ENCODE measurements around the gene WDR26.

- TF ChIP-seq CTCF (IDR thresholded peaks at IDR 0.05; ENCODE audit: insufficient read depth, low read depth, low read length) (no peak), EZH2 (IDR thresholded peaks at IDR 0.05; ENCODE audit: insufficient read depth, low read length) (no peak)
Measured at GRCh38 chr1:224353975-224354925, 80.3 kb downstream of the WDR26 start.
